KMS-11 (cell line): Measurements from ENCODE around the gene RASSF5.

Experiments
- H2AFZ ChIP-seq: fragments of 200-600 bp; sonication (generic); 2 replicates; pipeline ENCODE4 v1.6.1; 2016; ENCODE audit warnings: antibody characterized with exemption, mixed run types, low read depth
- H3K27ac ChIP-seq: fragments of 200-600 bp; sonication (generic); 2 replicates; pipeline ENCODE4 v1.6.1; 2016; ENCODE audit warnings: mild to moderate bottlenecking, mixed run types
- H3K27me3 ChIP-seq: fragments of 200-600 bp; sonication (generic); 2 replicates; pipeline ENCODE4 v1.6.1; 2017; ENCODE audit warnings: mild to moderate bottlenecking, low read depth, mixed run types, moderate library complexity; ENCODE audit not compliant: insufficient read depth
- H3K36me3 ChIP-seq: fragments of 200-600 bp; sonication (generic); 2 replicates; pipeline ENCODE4 v1.6.1; 2017; ENCODE audit warnings: mild to moderate bottlenecking, mixed run types; ENCODE audit not compliant: insufficient read depth
- H3K4me1 ChIP-seq: fragments of 200-600 bp; sonication (generic); 2 replicates; pipeline ENCODE4 v1.6.1; 2016; ENCODE audit warnings: mild to moderate bottlenecking, low read depth, mixed run types; ENCODE audit not compliant: poor library complexity, severe bottlenecking
- H3K4me2 ChIP-seq: fragments of 200-600 bp; sonication (generic); 2 replicates; pipeline ENCODE4 v1.7.0; 2016; ENCODE audit warnings: mild to moderate bottlenecking, mixed run types
- H3K4me3 ChIP-seq: fragments of 200-600 bp; sonication (generic); IDR thresholded peaks from 2 replicates; pipeline ENCODE4 v1.6.1; 2017; ENCODE audit warnings: low read depth, low read length, mixed read lengths; ENCODE audit not compliant: insufficient read depth
- H3K79me2 ChIP-seq: fragments of 200-600 bp; sonication (generic); 2 replicates; pipeline ENCODE4 v1.6.1; 2016; ENCODE audit warnings: low read depth, mixed run types; ENCODE audit not compliant: insufficient read depth
- H3K9ac ChIP-seq: fragments of 200-600 bp; sonication (generic); 2 replicates; pipeline ENCODE4 v1.6.1; 2016; ENCODE audit warnings: mild to moderate bottlenecking, mixed run types
- H4K20me1 ChIP-seq: fragments of 200-600 bp; sonication (generic); 2 replicates; pipeline ENCODE4 v1.6.1; 2016; ENCODE audit warnings: mild to moderate bottlenecking, mixed run types; ENCODE audit not compliant: insufficient read depth
- TF ChIP-seq, protein P1 (sequence below): fragments of 200-600 bp; sonication (generic); conservative IDR thresholded peaks from 2 replicates; pipeline ENCODE4 v1.6.1; 2017; ENCODE audit warnings: low read depth, mild to moderate bottlenecking, antibody characterized with exemption, low read length, moderate library complexity, mixed read lengths

Gene RASSF5

DNA sequence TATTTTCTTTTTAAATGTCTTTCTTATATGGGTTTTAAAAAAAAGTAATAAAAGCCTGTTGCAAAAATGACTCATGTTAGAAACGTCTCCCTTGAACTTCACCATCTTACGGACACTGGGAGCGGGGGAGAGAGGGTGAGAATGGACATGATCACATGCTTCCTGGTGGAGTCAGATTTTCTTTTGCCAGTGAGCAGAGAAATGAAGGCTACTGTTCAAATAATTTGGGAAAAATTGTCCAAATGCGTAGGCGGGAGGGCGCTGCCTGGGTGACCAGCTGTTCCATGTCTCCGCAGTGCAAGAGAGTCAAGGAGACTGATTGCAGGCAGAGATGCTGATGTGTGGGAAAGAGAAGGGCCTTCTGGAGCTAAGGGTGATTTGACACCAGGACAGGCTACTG lies 81.9 kb downstream of the RASSF5 start:
- Histone ChIP-seq H3K36me3 (peaks cover 21% of the 10 kb centered on the region; the same call in 1 of the 2 replicates), H4K20me1 (no peaks in the 10 kb centered on the region), H3K9ac (no peak overlapping the region), H3K27ac (no peak overlapping the region), H3K79me2 (no peaks in the 10 kb centered on the region), H3K4me1 (peaks cover 12% of the 10 kb centered on the region), H3K4me2 (no peak overlapping the region), H3K4me3 (no peak overlapping the region), H3K27me3 (no peaks in the 10 kb centered on the region), H2AFZ (no peak overlapping the region)
- TF ChIP-seq, protein P1, sequence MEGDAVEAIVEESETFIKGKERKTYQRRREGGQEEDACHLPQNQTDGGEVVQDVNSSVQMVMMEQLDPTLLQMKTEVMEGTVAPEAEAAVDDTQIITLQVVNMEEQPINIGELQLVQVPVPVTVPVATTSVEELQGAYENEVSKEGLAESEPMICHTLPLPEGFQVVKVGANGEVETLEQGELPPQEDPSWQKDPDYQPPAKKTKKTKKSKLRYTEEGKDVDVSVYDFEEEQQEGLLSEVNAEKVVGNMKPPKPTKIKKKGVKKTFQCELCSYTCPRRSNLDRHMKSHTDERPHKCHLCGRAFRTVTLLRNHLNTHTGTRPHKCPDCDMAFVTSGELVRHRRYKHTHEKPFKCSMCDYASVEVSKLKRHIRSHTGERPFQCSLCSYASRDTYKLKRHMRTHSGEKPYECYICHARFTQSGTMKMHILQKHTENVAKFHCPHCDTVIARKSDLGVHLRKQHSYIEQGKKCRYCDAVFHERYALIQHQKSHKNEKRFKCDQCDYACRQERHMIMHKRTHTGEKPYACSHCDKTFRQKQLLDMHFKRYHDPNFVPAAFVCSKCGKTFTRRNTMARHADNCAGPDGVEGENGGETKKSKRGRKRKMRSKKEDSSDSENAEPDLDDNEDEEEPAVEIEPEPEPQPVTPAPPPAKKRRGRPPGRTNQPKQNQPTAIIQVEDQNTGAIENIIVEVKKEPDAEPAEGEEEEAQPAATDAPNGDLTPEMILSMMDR: no peak

DNA sequence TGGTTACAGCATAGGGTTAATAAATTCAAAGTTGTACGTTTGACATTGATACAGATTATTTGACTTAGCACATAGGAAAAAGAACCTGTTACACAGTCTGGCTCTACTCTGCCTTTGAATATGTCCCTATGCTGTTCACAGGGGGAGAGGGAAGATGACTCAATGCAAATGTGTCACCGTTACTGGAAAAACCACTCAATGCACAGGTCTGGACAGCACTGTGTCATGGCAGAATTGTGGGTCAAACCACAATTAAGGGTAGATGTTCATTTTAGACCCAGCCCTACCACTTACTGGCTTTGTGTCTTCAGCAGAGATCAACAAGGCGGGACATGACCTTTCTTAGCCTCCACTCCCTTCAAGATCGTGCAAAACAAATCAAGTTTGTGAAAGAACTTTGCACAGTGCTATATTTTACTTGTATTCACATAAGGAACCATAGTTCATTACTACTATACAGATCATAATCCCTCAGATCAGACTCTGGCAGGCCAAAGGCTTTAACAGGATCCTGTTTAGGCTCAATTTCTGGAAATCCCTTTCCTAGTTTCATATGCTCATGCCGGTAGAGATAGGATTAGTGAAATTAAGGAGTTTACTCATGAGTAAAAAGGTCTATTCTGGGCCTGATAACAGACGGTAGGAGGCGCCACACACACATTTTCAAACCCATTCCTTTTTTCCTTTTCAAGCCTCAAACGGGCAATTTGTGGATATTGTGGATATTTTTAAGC lies 82.9 kb downstream of the RASSF5 start:
- no peak overlapping the region for H3K4me3 ChIP-seq
- no peaks in the 10 kb centered on the region for H3K27me3 ChIP-seq
- H3K27ac ChIP-seq: peak overlapping the region; percentile 6; the same call in 1 of the 2 replicates
- H3K4me2 ChIP-seq: no peak overlapping the region
- no peaks in the 10 kb centered on the region for H3K79me2 ChIP-seq
- H3K4me1 ChIP-seq: peaks cover 12% of the 10 kb centered on the region
- H3K9ac ChIP-seq: no peak overlapping the region
- H3K36me3 ChIP-seq: peaks cover 16% of the 10 kb centered on the region; the same call in 1 of the 2 replicates
- no peaks in the 10 kb centered on the region for H4K20me1 ChIP-seq
- no peak overlapping the region for H2AFZ ChIP-seq
- TF ChIP-seq, protein P1: peak; percentile 55; the same call in 1 of the 2 replicates

DNA sequence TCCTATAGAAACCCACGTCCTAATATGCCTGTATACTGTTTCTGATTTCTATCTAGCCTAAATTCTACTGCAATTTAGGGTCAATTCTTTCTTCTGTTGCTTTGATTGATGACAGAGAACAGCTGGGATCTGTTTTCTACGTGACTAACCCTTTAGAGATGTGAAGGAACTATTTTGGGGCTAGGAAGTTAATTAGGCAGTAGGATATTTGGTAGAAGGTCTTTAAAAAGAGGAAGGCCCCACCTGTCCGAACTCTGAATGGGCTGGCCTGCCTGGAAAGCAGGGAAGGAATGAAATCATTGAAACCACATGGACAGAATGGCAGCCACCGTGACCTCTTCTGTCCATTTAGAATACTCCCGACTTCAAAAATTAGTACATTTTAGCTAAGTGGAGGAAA lies 83.9 kb downstream of the RASSF5 start:
- no peak overlapping the region for H3K4me2 ChIP-seq
- no peaks in the 10 kb centered on the region for H3K27me3 ChIP-seq
- peaks cover 12% of the 10 kb centered on the region for H3K4me1 ChIP-seq
- H4K20me1 ChIP-seq: no peaks in the 10 kb centered on the region
- H3K4me3 ChIP-seq: no peak overlapping the region
- no peak overlapping the region for H3K9ac ChIP-seq
- H2AFZ ChIP-seq: no peak overlapping the region
- H3K79me2 ChIP-seq: no peaks in the 10 kb centered on the region
- TF ChIP-seq, protein P1: no peak
- no peak overlapping the region for H3K27ac ChIP-seq
- peaks cover 10% of the 10 kb centered on the region; the same call in 1 of the 2 replicates for H3K36me3 ChIP-seq

DNA sequence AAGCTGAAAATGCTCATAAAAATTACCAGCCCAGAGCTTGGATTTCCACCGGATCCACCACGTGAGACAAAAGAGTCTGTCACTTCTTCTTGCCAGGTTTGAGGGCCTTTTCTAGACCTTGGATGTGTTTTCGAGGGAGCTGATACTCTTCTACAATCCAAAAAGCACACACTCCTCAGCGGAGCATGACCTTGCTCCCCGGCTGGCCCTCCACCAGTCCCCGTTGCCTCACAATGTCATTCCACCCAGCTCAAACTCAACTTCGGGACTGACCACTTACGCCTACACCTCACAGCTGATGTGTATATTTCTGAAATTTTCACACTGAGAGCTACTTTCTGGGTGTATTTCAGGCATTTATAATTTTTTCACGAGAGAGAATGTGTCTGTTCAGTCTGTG lies 84.4 kb downstream of the RASSF5 start:
- no peak overlapping the region for H3K4me2 ChIP-seq
- H2AFZ ChIP-seq: no peak overlapping the region
- no peak overlapping the region for H3K27ac ChIP-seq
- H3K27me3 ChIP-seq: no peaks in the 10 kb centered on the region
- H3K36me3 ChIP-seq: peaks cover 10% of the 10 kb centered on the region; the same call in 1 of the 2 replicates
- H4K20me1 ChIP-seq: no peaks in the 10 kb centered on the region
- TF ChIP-seq, protein P1: no peak
- no peak overlapping the region for H3K4me3 ChIP-seq
- H3K9ac ChIP-seq: no peak overlapping the region
- peaks cover 12% of the 10 kb centered on the region for H3K4me1 ChIP-seq
- H3K79me2 ChIP-seq: no peaks in the 10 kb centered on the region
